Mesenchymal stem cell (in vitro differentiated cells and primary cell): ENCODE results near the gene UBALD2.

Experiments used
- DNase-seq: peaks from one replicate; pipeline ENCODE4 v3.0.0-alpha.2; 2013
- H2AFZ ChIP-seq: one replicate; pipeline ENCODE4 v1.6.1; 2013; ENCODE audit warnings: low read depth, mild to moderate bottlenecking, control low read depth, inconsistent platforms, low read length, moderate library complexity
- H2AK5ac ChIP-seq: 2 replicates; pipeline ENCODE4 v1.6.1; 2013; ENCODE audit warnings: low read length, moderate library complexity, mild to moderate bottlenecking, inconsistent platforms; ENCODE audit not compliant: severe bottlenecking
- H2BK120ac ChIP-seq: one replicate; pipeline ENCODE4 v1.6.1; 2013; ENCODE audit warnings: low read depth, mild to moderate bottlenecking, inconsistent platforms, low read length, moderate library complexity
- H2BK12ac ChIP-seq, 2 experiments: one replicate each; pipeline ENCODE4 v1.6.1; 2013; ENCODE audit warnings: inconsistent platforms in 2 of 2, low read length in 2 of 2, mild to moderate bottlenecking in 2 of 2, moderate library complexity in 2 of 2, control low read depth in 1 of 2
- H2BK15ac ChIP-seq: one replicate; pipeline ENCODE4 v1.6.1; 2013; ENCODE audit warnings: mild to moderate bottlenecking, low read depth, inconsistent platforms; ENCODE audit not compliant: poor library complexity, severe bottlenecking
- H2BK5ac ChIP-seq: 2 replicates; pipeline ENCODE4 v1.6.1; 2013; ENCODE audit warnings: low read depth, mild to moderate bottlenecking, low read length, control low read depth, inconsistent platforms; ENCODE audit not compliant: poor library complexity, severe bottlenecking
- H3K14ac ChIP-seq, 2 experiments: one replicate each; pipeline ENCODE4 v1.6.1; 2013; ENCODE audit warnings: inconsistent platforms in 2 of 2, low read length in 2 of 2, control low read depth in 1 of 2, mild to moderate bottlenecking in 1 of 2, moderate library complexity in 1 of 2
- H3K18ac ChIP-seq, 2 experiments: one replicate each; pipeline ENCODE4 v1.6.1; 2013; ENCODE audit warnings: inconsistent platforms in 2 of 2, low read length in 2 of 2, control low read depth in 1 of 2, low read depth in 1 of 2, mild to moderate bottlenecking in 1 of 2
- H3K23ac ChIP-seq, 2 experiments: one replicate each; pipeline ENCODE4 v1.6.1; 2013; ENCODE audit warnings: inconsistent platforms in 2 of 2, low read length in 2 of 2, mild to moderate bottlenecking in 2 of 2, moderate library complexity in 2 of 2, control low read depth in 1 of 2
- H3K27ac ChIP-seq: 2 replicates; pipeline ENCODE4 v1.5.1; 2013; ENCODE audit warnings: mild to moderate bottlenecking, moderate library complexity, low read length, control low read depth, inconsistent platforms; ENCODE audit not compliant: poor library complexity, severe bottlenecking
- H3K27me3 ChIP-seq, 2 experiments: 2 replicates each; pipeline versions ENCODE4 v1.6.1 to v1.7.0; 2013; ENCODE audit warnings: low read length in 2 of 2, mild to moderate bottlenecking in 2 of 2, moderate library complexity in 2 of 2, control low read depth in 1 of 2, inconsistent platforms in 1 of 2; ENCODE audit not compliant: control insufficient read depth in 1 of 2, insufficient read depth in 1 of 2
- H3K36me3 ChIP-seq, 2 experiments: 2 replicates each; pipeline versions ENCODE4 v1.6.1 to v1.7.0; 2013; ENCODE audit warnings: low read length in 2 of 2, control low read depth in 1 of 2, inconsistent platforms in 1 of 2, low read depth in 1 of 2, mild to moderate bottlenecking in 1 of 2; ENCODE audit not compliant: insufficient read depth in 2 of 2, control insufficient read depth in 1 of 2
- H3K4ac ChIP-seq, 2 experiments: one replicate each; pipeline ENCODE4 v1.6.1; 2013; ENCODE audit warnings: inconsistent platforms in 2 of 2, low read length in 2 of 2, mild to moderate bottlenecking in 2 of 2, moderate library complexity in 2 of 2, control low read depth in 1 of 2, low read depth in 1 of 2
- H3K4me1 ChIP-seq: 2 replicates; pipeline ENCODE4 v1.6.1; 2013; ENCODE audit warnings: low read depth, low read length, control low read depth; ENCODE audit not compliant: control insufficient read depth, insufficient read depth
- H3K4me2 ChIP-seq: 2 replicates; pipeline ENCODE4 v1.6.1; 2013; ENCODE audit warnings: low read length, mild to moderate bottlenecking, inconsistent platforms; ENCODE audit not compliant: poor library complexity, severe bottlenecking
- H3K4me3 ChIP-seq, 2 experiments: 2 replicates each; pipeline versions ENCODE4 v1.5.1 to v1.7.0; 2013; ENCODE audit warnings: low read length in 2 of 2, mild to moderate bottlenecking in 2 of 2, control low read depth in 1 of 2, low read depth in 1 of 2; ENCODE audit not compliant: insufficient read depth in 1 of 2
- H3K79me1 ChIP-seq: replicated peaks from 2 replicates; pipeline ENCODE4 v1.6.1; 2013; ENCODE audit warnings: mild to moderate bottlenecking, control low read depth, low read length, inconsistent platforms; ENCODE audit not compliant: poor library complexity, severe bottlenecking
- H3K9ac ChIP-seq: 2 replicates; pipeline ENCODE4 v1.7.0; 2013; ENCODE audit warnings: mild to moderate bottlenecking, low read length, moderate library complexity
- H3K9me3 ChIP-seq: 2 replicates; pipeline ENCODE4 v1.7.0; 2013; ENCODE audit warnings: mild to moderate bottlenecking, low read length; ENCODE audit not compliant: control insufficient read depth
- H4K8ac ChIP-seq: one replicate; pipeline ENCODE4 v1.6.1; 2013; ENCODE audit warnings: inconsistent platforms, mild to moderate bottlenecking, low read length, moderate library complexity
- H4K91ac ChIP-seq: one replicate; pipeline ENCODE4 v1.6.1; 2013; ENCODE audit warnings: mild to moderate bottlenecking, low read length, inconsistent platforms
- WGBS: methylation state at CpG from one replicate; pipeline ENCODE4 v1.1.7; 2013; ENCODE audit warnings: mixed read lengths; 5-methylcytosine and 5-hydroxymethylcytosine counted together

The UBALD2 gene

DNA sequence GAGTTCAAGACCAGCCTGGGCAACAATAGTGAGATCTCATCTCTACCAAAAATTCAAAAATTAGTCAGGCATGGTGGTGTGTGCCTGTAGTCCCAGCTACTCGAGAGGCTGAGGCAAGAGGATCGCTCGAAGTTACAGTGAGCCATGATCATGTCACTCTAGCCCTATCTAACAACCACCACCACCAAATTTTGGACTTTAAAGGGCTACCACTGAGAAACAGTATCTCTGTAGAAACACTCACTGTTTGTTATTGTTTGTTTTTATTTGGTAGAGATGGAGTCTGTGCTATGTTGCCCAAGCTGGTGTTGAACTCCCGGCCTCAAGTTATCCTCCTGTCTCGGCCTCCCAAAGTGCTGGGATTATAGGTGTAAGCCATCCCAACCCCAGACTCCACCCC, 1.3 kb upstream of the UBALD2 start:
- peak overlapping the region; percentile 80 for H3K27ac ChIP-seq
- H2BK5ac ChIP-seq: no peak overlapping the region
- no peak overlapping the region for H3K18ac ChIP-seq
- H3K4ac ChIP-seq: no peak overlapping the region
- no peak overlapping the region for H3K23ac ChIP-seq
- no peaks in the 10 kb centered on the region for H3K27me3 ChIP-seq
- H2AK5ac ChIP-seq: no peak overlapping the region
- no peak overlapping the region for H3K4me2 ChIP-seq
- 86% methylated on average over 3 of the region's 5 CpGs for WGBS
- no peak overlapping the region for H4K91ac ChIP-seq
- peak overlapping the region in 1 of 2 experiments; percentile 43 for H2BK12ac ChIP-seq
- no peak overlapping the region for H2AFZ ChIP-seq
- H2BK15ac ChIP-seq: no peak overlapping the region
- no peaks in the 10 kb centered on the region for H3K9me3 ChIP-seq
- no peak overlapping the region for H2BK120ac ChIP-seq
- peak; percentile 17 for DNase-seq
- peaks cover 4 to 9% of the 10 kb centered on the region in 2 experiments for H3K36me3 ChIP-seq
- H4K8ac ChIP-seq: no peak overlapping the region
- H3K14ac ChIP-seq: no peak overlapping the region
- H3K9ac ChIP-seq: peak overlapping the region; percentile 86
- H3K4me3 ChIP-seq: peak overlapping the region in 1 of 2 experiments; percentile 67
- no peaks in the 10 kb centered on the region for H3K79me1 ChIP-seq
- H3K4me1 ChIP-seq: peaks cover 30% of the 10 kb centered on the region

DNA sequence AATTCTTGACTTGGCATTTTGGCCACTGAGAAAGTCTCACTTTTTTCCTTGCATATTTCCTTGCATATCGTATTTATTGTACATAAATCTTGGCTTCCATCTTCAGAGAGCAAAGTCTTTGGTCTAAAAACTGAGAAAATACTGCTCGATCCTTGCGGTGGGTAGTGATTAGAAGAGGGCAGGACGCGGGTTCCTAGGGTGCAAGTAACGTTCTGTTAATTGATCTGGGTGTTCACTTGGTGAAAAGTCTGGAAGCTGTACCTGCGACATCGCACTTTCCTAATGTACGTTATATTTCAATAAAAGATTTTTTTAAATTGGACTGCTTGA, 758 bp upstream of the UBALD2 start:
- no peaks in the 10 kb centered on the region for H3K9me3 ChIP-seq
- DNase-seq: no peak
- H3K27ac ChIP-seq: peak overlapping the region; percentile 80
- H3K27me3 ChIP-seq: no peaks in the 10 kb centered on the region
- peaks cover 35% of the 10 kb centered on the region for H3K4me1 ChIP-seq
- H2BK120ac ChIP-seq: peak overlapping the region; percentile 73
- H3K23ac ChIP-seq: no peak overlapping the region
- peak overlapping the region in 1 of 2 experiments; percentile 67 for H3K4me3 ChIP-seq
- H3K4me2 ChIP-seq: no peak overlapping the region
- 58% methylated on average over 6 of the region's 9 CpGs for WGBS
- H3K79me1 ChIP-seq: peaks cover 3% of the 10 kb centered on the region
- H3K14ac ChIP-seq: no peak overlapping the region
- no peak overlapping the region for H2AFZ ChIP-seq
- no peak overlapping the region for H2BK15ac ChIP-seq
- peaks cover 9 to 14% of the 10 kb centered on the region in 2 experiments for H3K36me3 ChIP-seq
- H3K18ac ChIP-seq: peak overlapping the region in 1 of 2 experiments; percentile 66
- no peak overlapping the region for H4K91ac ChIP-seq
- no peak overlapping the region for H2BK5ac ChIP-seq
- no peak overlapping the region for H2AK5ac ChIP-seq
- H3K4ac ChIP-seq: no peak overlapping the region
- H2BK12ac ChIP-seq: no peak overlapping the region
- peak overlapping the region; percentile 42 for H4K8ac ChIP-seq
- peak overlapping the region; percentile 86 for H3K9ac ChIP-seq

DNA sequence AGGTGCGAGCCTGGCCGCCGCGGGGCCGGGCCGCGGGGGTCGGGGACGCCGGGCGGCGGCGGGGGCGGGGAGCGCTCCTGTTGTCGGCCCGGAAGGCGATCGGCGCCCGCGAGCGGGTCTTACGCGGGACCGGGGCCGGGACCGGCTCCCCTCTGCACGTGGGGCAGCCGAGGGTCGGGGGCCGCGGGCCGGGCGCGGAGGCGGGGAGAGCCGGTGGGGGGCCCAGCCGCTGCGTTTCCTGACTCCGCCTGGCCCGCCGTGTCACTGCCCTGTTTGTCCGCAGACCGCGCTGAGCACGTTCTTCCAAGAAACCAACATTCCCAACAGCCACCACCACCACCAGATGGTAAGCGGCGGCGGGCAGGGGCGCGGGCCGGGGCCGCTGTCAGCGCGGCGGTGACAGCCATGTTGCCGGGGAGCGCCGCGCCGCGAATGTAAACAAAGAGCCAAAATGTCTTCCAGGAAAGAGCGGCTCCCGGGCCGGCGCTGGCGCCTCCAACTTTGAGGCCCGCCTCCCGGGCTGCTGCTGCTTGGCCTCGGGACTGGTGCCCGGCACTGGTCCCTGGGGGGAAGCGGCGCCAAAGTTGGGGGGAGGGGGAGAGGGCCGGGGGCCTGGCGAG, 586 bp downstream of the UBALD2 start:
- peak overlapping the region in 1 of 2 experiments; percentile 92 for H3K23ac ChIP-seq
- H3K9ac ChIP-seq: peak overlapping the region; percentile 92
- peak overlapping the region; percentile 63 for H2AFZ ChIP-seq
- H2BK15ac ChIP-seq: peak overlapping the region; percentile 92
- under 1% methylated on average over 41 of the region's 76 CpGs for WGBS
- H3K4me1 ChIP-seq: peaks cover 42% of the 10 kb centered on the region
- H4K8ac ChIP-seq: peak overlapping the region; percentile 79
- H3K27me3 ChIP-seq: no peaks in the 10 kb centered on the region
- H2BK12ac ChIP-seq: peak overlapping the region in 1 of 2 experiments; percentile 51
- no peak overlapping the region for H3K27ac ChIP-seq
- H3K36me3 ChIP-seq: peaks cover 15 to 27% of the 10 kb centered on the region in 2 experiments
- peak overlapping the region; percentile 96 for H2BK120ac ChIP-seq
- H3K4me2 ChIP-seq: peak overlapping the region; percentile 91
- H3K79me1 ChIP-seq: peaks cover 9% of the 10 kb centered on the region
- H4K91ac ChIP-seq: peak overlapping the region; percentile 91
- peak overlapping the region; percentile 75 to 82 for H3K4ac ChIP-seq
- peak overlapping the region; percentile 86 to 91 for H3K18ac ChIP-seq
- H3K4me3 ChIP-seq: peak overlapping the region; percentile 92 to 97
- no peak overlapping the region for H2AK5ac ChIP-seq
- DNase-seq: peak; percentile 67
- peak overlapping the region; percentile 73 to 89 for H3K14ac ChIP-seq
- H2BK5ac ChIP-seq: peak overlapping the region; percentile 70
- no peaks in the 10 kb centered on the region for H3K9me3 ChIP-seq

DNA sequence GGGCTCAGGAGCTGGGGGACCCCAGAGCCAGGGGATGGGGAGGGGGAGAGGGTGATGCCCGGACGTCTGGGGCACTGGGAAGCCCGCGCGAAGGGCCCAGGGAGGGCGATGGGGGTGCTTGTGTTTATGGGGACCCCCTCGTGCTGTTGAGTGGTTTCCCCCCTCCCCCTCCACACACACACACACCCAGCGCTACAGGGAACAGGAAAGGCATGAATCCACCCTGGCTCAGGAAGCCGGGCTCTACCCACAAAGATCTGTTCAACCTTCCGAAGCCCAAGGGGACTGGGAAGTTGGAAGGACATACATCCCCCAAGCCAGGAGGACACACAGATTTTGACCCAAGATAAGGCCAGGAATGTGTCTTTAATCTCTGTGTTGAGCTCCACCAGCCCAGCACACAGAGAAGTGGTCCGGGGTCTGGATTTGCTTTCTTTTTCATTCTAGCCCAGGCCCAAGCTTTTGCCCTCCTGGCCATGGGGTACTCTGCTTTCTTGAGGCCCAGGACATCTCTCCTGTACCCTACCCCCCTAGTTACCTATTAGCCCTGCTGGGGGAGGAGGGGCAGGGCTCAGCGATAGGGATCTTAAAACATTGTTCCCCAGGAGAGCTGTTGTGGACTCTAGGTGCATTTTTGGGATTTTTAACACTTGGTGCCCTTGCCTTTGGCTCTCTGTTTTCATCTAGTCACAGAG, 1.2 kb downstream of the UBALD2 start:
- H2BK12ac ChIP-seq: peak overlapping the region; percentile 59 to 87
- peak; percentile 58 for DNase-seq
- 11% methylated on average over 6 of the region's 12 CpGs for WGBS

More for the DNA sequence above, 1.2 kb downstream of the UBALD2 start:
- Histone ChIP-seq H3K4me2 (peak overlapping the region; percentile 91), H3K4me1 (peaks cover 48% of the 10 kb centered on the region), H4K8ac (peak overlapping the region; percentile 79), H3K27me3 (no peaks in the 10 kb centered on the region), H2AK5ac (peak overlapping the region; percentile 59), H3K4ac (peak overlapping the region in 1 of 2 experiments; percentile 78), H3K79me1 (peaks cover 12% of the 10 kb centered on the region), H4K91ac (peak overlapping the region; percentile 80), H3K36me3 (peaks cover 20 to 34% of the 10 kb centered on the region in 2 experiments), H2BK5ac (no peak overlapping the region), H3K4me3 (peak overlapping the region; percentile 92 to 97), H3K9ac (peak overlapping the region; percentile 92), H2BK15ac (peak overlapping the region; percentile 78), H2AFZ (no peak overlapping the region), H3K18ac (peak overlapping the region; percentile 86 to 91), H3K14ac (peak overlapping the region in 1 of 2 experiments; percentile 78), H3K23ac (no peak overlapping the region), H3K9me3 (no peaks in the 10 kb centered on the region), H3K27ac (peak overlapping the region; percentile 64), H2BK120ac (peak overlapping the region; percentile 96)
